ENCODE results near the gene CASKIN1. TPM values are rescaled to one million over a fixed set of nuclear protein-coding genes. Genes with fewer than 3 reads are reported as not detected.
"Not testable (repeated sequence)": the region's sequence is repeated elsewhere in the genome, so short reads cannot be mapped to it uniquely, and the experiment has no call there.

CASKIN1 gene
- total and polyA plus RNA-seq, 2 donors, result 0.48 to 0.69 TPM

- WGBS, result 67% methylated on average over 24 of the region's 24 CpGs
- no peak within 1 kb of the TSS for H3K4me3 ChIP-seq (ENCODE audit: low read depth, low read length)
- H3K27ac ChIP-seq (ENCODE audit: low read depth), result no peak within 1 kb of the TSS
- H3K36me3 ChIP-seq (ENCODE audit: insufficient read depth), result no peaks in the 10 kb centered on the region
- H3K4me1 ChIP-seq (ENCODE audit: insufficient read depth), result peaks cover 2% of the 10 kb centered on the region
- DNase-seq (ENCODE audit: extremely low spot score), result no peak
These were observed 14.3 kb upstream of the CASKIN1 start, which contains the start of gene BRICD5 for GRCh38 chr16:2210386-2211365. Gene BRICD5, minus strand, starts transcription at chr16:2210863. Its CDS starts 30 bp downstream, at chr16:2210833.

GRCh38 chr16:2210009-2210332 is 13.6 kb upstream of the CASKIN1 start:
- 94% methylated on average over 17 of the region's 17 CpGs for WGBS
- Histone ChIP-seq H3K36me3 (ENCODE audit: insufficient read depth) (no peaks in the 10 kb centered on the region), H3K27ac (ENCODE audit: low read depth) (no peak overlapping the region), H3K4me1 (ENCODE audit: insufficient read depth) (peaks cover 2% of the 10 kb centered on the region), H3K4me3 (ENCODE audit: low read depth, low read length) (no peak overlapping the region)
- no peak for DNase-seq (ENCODE audit: extremely low spot score)

- Histone ChIP-seq H3K4me3 (ENCODE audit: low read depth, low read length) (no peak overlapping the region), H3K27ac (ENCODE audit: low read depth) (no peak overlapping the region), H3K36me3 (ENCODE audit: insufficient read depth) (no peaks in the 10 kb centered on the region), H3K4me1 (ENCODE audit: insufficient read depth) (peaks cover 2% of the 10 kb centered on the region)
- no peak for DNase-seq (ENCODE audit: extremely low spot score)
- WGBS, result 79% methylated on average over 29 of the region's 29 CpGs
These were observed 13.0 kb upstream of the CASKIN1 start for GRCh38 chr16:2209258-2210008.

GRCh38 chr16:2208772-2209171 is 12.4 kb upstream of the CASKIN1 start:
- Histone ChIP-seq H3K4me3 (ENCODE audit: low read depth, low read length) (no peak overlapping the region), H3K27ac (ENCODE audit: low read depth) (no peak overlapping the region), H3K36me3 (ENCODE audit: insufficient read depth) (no peaks in the 10 kb centered on the region), H3K4me1 (ENCODE audit: insufficient read depth) (peaks cover 2% of the 10 kb centered on the region)
- WGBS, result 91% methylated on average over 9 of the region's 9 CpGs
- DNase-seq (ENCODE audit: extremely low spot score), result no peak

- Histone ChIP-seq H3K4me1 (ENCODE audit: insufficient read depth) (peaks cover 2% of the 10 kb centered on the region), H3K36me3 (ENCODE audit: insufficient read depth) (no peaks in the 10 kb centered on the region), H3K4me3 (ENCODE audit: low read depth, low read length) (no peak overlapping the region), H3K27ac (ENCODE audit: low read depth) (no peak overlapping the region)
- no peak for DNase-seq (ENCODE audit: extremely low spot score)
- WGBS, result 76% methylated on average over 23 of the region's 23 CpGs
These were observed 11.9 kb upstream of the CASKIN1 start for GRCh38 chr16:2208308-2208707.

GRCh38 chr16:2207872-2208271 is 11.5 kb upstream of the CASKIN1 start:
- 90% methylated on average over 9 of the region's 9 CpGs for WGBS
- Histone ChIP-seq H3K4me3 (ENCODE audit: low read depth, low read length) (no peak overlapping the region), H3K27ac (ENCODE audit: low read depth) (no peak overlapping the region), H3K36me3 (ENCODE audit: insufficient read depth) (no peaks in the 10 kb centered on the region), H3K4me1 (ENCODE audit: insufficient read depth) (peaks cover 2% of the 10 kb centered on the region)
- DNase-seq (ENCODE audit: extremely low spot score), result no peak

GRCh38 chr16:2206780-2207433 is 10.5 kb upstream of the CASKIN1 start:
- no peak for DNase-seq (ENCODE audit: extremely low spot score)
- Histone ChIP-seq H3K36me3 (ENCODE audit: insufficient read depth) (no peaks in the 10 kb centered on the region), H3K27ac (ENCODE audit: low read depth) (no peak overlapping the region), H3K4me3 (ENCODE audit: low read depth, low read length) (no peak overlapping the region), H3K4me1 (ENCODE audit: insufficient read depth) (peaks cover 2% of the 10 kb centered on the region)
- WGBS, result 93% methylated on average over 23 of the region's 23 CpGs

- 83% methylated on average over 18 of the region's 18 CpGs for WGBS
- DNase-seq (ENCODE audit: extremely low spot score), result no peak
- Histone ChIP-seq H3K36me3 (ENCODE audit: insufficient read depth) (no peaks in the 10 kb centered on the region), H3K4me3 (ENCODE audit: low read depth, low read length) (peak overlapping the region; percentile 75), H3K27ac (ENCODE audit: low read depth) (no peak overlapping the region), H3K4me1 (ENCODE audit: insufficient read depth) (peaks cover 2% of the 10 kb centered on the region)
These were observed 10.0 kb upstream of the CASKIN1 start for GRCh38 chr16:2206420-2206779.

- Histone ChIP-seq H3K27ac (ENCODE audit: low read depth) (no peak overlapping the region), H3K36me3 (ENCODE audit: insufficient read depth) (no peaks in the 10 kb centered on the region), H3K4me1 (ENCODE audit: insufficient read depth) (peaks cover 2% of the 10 kb centered on the region), H3K4me3 (ENCODE audit: low read depth, low read length) (peak overlapping the region; percentile 75)
- no peak for DNase-seq (ENCODE audit: extremely low spot score)
- 9% methylated on average over 16 of the region's 16 CpGs for WGBS
These were observed 9.5 kb upstream of the CASKIN1 start for GRCh38 chr16:2205967-2206313.

GRCh38 chr16:2205104-2205966 is 8.9 kb upstream of the CASKIN1 start, which contains the start of gene MLST8:
Gene MLST8, plus strand, starts transcription at chr16:2205454. Its CDS starts 632 bp downstream, at chr16:2206086.
- DNase-seq (ENCODE audit: extremely low spot score), result peak; percentile 47
- H3K4me1 ChIP-seq (ENCODE audit: insufficient read depth), result peaks cover 2% of the 10 kb centered on the region
- peak within 1 kb of the TSS; percentile 75 for H3K4me3 ChIP-seq (ENCODE audit: low read depth, low read length)
- H3K36me3 ChIP-seq (ENCODE audit: insufficient read depth), result no peaks in the 10 kb centered on the region
- WGBS, result under 1% methylated on average over 93 of the region's 93 CpGs
- H3K27ac ChIP-seq (ENCODE audit: low read depth), result peak within 1 kb of the TSS; percentile 99

GRCh38 chr16:2204416-2205103 is 8.2 kb upstream of the CASKIN1 start:
- DNase-seq (ENCODE audit: extremely low spot score), result no peak
- 80% methylated on average over 13 of the region's 13 CpGs for whole genome bisulfite sequencing
- H3K4me1 ChIP-seq (ENCODE audit: insufficient read depth), result peaks cover 2% of the 10 kb centered on the region
- no peak overlapping the region for H3K27ac ChIP-seq (ENCODE audit: low read depth)
- H3K36me3 ChIP-seq (ENCODE audit: insufficient read depth), result no peaks in the 10 kb centered on the region
- H3K4me3 ChIP-seq (ENCODE audit: low read depth, low read length), result peak overlapping the region; percentile 75

- not testable (repeated sequence) for H3K4me3 ChIP-seq (ENCODE audit: low read depth, low read length); H3K4me1 ChIP-seq (ENCODE audit: insufficient read depth); H3K27ac ChIP-seq (ENCODE audit: low read depth); H3K36me3 ChIP-seq (ENCODE audit: insufficient read depth); DNase-seq (ENCODE audit: extremely low spot score)
- WGBS, result 91% methylated on average over 8 of the region's 8 CpGs
These were observed 6.8 kb upstream of the CASKIN1 start for GRCh38 chr16:2203119-2203688.
